Skeletal muscle cell (primary cell): ENCODE data around the gene HMX3.
"Not testable (repeated sequence)": the region's sequence is repeated elsewhere in the genome, so short reads cannot be mapped to it uniquely, and the experiment has no call there.

Experiments used
- DNase-seq: peaks from one replicate; pipeline ENCODE4 v3.0.0-alpha.2; 2010; ENCODE audit warnings: low read depth
- H3K4me3 ChIP-seq: 2 replicates; pipeline ENCODE4 v1.5.1; 2011; ENCODE audit warnings: low read depth, mild to moderate bottlenecking, control low read depth, low read length, moderate library complexity

The HMX3 gene

DNA sequence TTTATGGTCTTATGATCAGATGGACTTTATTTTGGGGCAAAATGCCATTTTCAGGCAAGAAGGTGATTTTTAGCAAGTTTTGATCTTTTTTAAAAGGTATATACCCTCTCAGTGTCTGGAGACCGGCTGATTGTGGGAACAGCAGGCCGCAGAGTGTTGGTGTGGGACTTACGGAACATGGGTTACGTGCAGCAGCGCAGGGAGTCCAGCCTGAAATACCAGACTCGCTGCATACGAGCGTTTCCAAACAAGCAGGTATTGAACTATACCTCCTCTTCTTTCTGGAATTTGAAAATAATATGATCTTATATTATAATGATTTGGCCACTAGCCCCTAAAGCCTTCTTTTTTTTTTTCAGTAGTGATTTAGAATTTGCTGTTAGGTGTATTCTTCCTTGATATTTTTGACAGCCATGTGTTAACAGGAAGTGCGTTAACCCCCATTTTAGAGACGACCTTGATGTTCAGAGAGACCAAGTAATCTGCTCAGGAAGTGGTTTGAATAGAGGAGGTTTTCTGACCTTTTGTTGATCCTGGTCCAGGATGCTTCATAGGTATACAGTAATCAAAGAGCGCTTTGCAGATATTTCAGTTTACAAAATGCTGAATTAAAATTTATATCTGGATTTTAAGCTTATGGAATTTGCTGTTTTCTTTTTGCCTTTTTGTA is 24.7 kb downstream of the HMX3 start:
- DNase-seq = no peak
- H3K4me3 ChIP-seq = no peak overlapping the region

DNA sequence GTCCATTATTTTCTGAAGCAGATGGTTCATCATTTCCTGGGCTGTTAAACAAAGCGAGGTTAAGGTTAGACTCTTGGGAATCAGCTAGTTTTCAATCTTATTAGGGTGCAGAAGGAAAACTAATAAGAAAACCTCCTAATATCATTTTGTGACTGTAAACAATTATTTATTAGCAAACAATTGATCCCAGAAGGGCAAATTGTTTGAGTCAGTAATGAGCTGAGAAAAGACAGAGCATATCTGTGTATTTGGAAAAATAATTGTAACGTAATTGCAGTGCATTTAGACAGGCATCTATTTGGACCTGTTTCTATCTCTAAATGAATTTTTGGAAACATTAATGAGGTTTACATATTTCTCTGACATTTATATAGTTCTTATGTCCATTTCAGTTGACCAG is 28.5 kb downstream of the HMX3 start:
- H3K4me3 ChIP-seq = no peak overlapping the region
- DNase-seq = no peak

DNA sequence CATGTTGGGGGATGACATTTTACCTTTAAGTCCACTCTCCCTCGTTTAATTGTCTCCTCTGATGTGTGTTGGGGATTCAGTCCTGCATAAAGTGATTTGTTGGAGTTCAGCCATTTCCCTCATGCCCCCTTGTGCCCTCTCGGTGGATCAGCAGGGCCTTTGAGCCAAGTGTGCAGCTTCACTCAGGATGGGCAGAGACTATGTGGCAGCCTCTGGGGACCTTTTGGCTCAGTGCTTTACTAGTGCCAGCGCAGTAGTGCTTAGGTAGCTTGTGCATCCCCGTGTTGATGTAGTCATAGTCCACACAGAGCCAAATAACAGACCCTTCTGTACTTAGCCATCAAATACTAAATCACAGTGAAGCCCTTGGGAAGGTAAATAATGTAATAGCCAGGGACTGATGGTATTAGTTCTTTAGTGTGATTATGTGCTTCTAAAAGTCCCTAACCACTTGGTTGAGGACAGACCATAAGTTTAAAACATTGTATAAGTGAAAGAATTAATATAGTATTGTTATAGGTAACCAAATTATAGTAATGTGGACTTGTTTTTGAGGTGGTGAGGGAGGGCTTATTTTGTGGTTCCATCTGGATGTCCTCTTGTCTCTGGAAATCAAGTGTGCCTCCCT is 29.8 kb downstream of the HMX3 start:
- H3K4me3 ChIP-seq = no peak overlapping the region
- DNase-seq = no peak

GRCh38 chr10:123166618-123167017 is 30.8 kb downstream of the HMX3 start:
- no peak overlapping the region for H3K4me3 ChIP-seq
- no peak for DNase-seq

GRCh38 chr10:123170961-123171360 is 35.2 kb downstream of the HMX3 start:
- no peak overlapping the region for H3K4me3 ChIP-seq
- no peak for DNase-seq

- not testable (repeated sequence) for DNase-seq, H3K4me3 ChIP-seq
Observed at GRCh38 chr10:123171616-123172015, 35.8 kb downstream of the HMX3 start.

DNA sequence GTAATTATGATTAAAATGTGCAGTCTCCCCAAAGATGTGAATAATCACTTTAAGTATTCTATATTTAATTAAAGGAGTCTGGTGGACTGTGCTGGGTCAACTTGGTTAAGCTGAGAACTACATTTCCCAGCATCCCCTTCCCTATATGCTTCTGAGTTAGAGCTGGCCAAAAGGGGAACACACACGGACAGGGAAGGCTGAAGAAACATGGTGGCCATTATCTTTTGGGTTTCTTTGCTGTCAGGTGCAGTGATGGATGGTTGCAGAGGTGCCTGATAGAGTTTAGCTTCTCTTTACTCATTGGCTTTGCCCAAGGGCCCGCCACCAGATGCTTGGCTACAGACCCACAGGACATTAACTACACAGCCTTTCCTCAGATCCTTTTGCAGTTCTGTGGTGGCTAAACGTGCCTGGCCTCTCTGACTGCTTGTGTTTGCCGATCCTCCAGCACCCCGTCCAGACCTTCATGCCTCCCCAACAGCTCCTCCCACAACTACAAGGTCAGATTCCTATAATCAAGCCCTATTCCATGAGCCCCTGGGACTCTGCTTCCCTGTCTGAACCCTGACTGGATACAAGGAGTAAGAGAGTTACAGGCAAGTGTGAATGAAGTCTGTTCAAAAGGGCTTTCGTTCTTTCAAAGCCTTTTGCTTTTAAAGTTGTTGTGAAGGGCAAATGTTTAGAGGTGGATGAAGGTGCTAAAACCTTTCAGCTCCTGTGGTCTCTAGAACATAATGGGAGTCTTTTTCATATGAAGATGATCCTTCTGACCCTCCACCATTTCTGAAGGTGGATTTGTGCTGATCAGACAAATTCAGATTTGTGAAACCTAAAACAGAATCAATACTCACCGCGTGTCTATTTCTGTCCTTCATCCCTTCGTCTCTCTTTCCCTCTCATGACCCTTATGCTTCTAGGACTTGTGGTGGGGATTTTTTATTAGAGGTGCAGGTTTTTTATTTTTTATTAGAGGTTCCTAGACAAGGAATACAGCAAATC is 39.9 kb downstream of the HMX3 start:
- H3K4me3 ChIP-seq = no peak overlapping the region
- no peak for DNase-seq

GRCh38 chr10:123178390-123178789 is 42.6 kb downstream of the HMX3 start:
- DNase-seq, H3K4me3 ChIP-seq: not testable (repeated sequence)

DNA sequence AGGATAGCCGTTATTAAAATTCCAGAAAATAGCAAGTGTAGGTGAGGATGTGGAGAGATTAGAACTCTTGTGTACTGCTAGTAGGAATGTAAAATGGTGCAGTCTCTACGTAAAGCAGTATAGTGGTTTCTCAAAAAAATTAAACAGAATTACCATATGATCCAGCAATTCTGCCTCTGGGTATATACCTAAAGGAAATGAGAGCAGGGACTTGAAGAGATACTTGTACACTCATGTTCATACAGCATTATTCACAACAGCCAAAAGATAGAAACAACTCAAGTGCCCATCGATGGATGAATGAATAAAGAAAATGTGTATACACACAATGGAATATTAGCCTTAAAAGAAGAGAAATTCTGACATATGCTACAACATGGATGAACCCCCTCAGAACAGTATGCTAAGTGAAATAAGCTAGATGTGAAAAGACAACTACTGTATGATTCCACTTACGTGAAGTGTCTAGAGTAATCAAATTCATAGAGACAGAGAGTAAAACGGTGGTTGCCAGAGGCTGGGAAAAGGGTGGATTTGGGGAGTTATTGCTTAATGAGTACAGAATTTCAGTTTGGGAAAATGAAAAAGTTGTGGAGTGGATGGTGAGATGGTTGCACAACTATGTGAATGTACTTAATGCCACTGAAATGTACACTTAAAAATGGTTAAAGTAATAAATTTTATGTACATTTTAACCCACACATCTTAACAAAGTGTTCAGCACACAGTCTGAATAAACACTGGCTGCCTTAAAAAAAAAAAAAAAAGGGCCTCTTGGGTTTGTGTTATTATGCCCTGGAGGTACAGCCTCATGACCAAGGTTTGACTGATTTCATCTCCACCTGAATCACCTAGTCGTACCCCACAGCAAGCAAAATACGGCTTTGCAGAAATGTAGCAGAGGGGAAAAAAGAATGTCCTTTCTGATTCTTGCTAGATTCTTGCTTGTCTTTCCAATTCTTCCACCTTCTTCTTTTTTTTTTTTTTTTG is 44.6 kb downstream of the HMX3 start:
- H3K4me3 ChIP-seq = no peak overlapping the region
- no peak for DNase-seq

- H3K4me3 ChIP-seq = no peak overlapping the region
- no peak for DNase-seq
Observed at GRCh38 chr10:123183724-123184123, 48.0 kb downstream of the HMX3 start.

- DNase-seq = no peak
- no peak overlapping the region for H3K4me3 ChIP-seq
Observed at GRCh38 chr10:123187781-123188180, 52.0 kb downstream of the HMX3 start.
